IMR-90 (cell line): ENCODE data around the gene C2orf74. TPM values are rescaled to one million over a fixed set of nuclear protein-coding genes. Genes with fewer than 3 reads are reported as not detected.
"Not testable (repeated sequence)": the region's sequence is repeated elsewhere in the genome, so short reads cannot be mapped to it uniquely, and the experiment has no call there.

Source experiments
- ATAC-seq: fragments of 200-7000 bp; cut with Tn5 transposase; 2 replicates; pipeline ENCODE4 v1.9.1; 2020; ENCODE audit warnings: low read depth, mild to moderate bottlenecking, moderate library complexity
- BruUV-seq: library from RNA; stranded (reverse); fragments of 400-500 nt; replicated peaks from 2 replicates; lab custom pipeline; 2021; lab: Mats Ljungman, UMichigan
- CTCF ChIA-PET: fragments of 300-600 bp; formaldehyde crosslinking; extraction: SDS; loops from one replicate; lab custom pipeline; 2021; ENCODE audit warnings: antibody characterized with exemption; lab: Yijun Ruan, JAX
- POLR2A ChIA-PET: fragments of 300-600 bp; sonication (Branson Sonifier 250); formaldehyde crosslinking; loops from one replicate; lab custom pipeline; 2022; ENCODE audit warnings: antibody characterized with exemption; ENCODE audit not compliant: unreplicated experiment; lab: Charles Lee
- DNase-seq: peaks from one replicate; pipeline ENCODE4 v3.0.0; 2013
- H2AFZ ChIP-seq: replicated peaks from 2 replicates; pipeline ENCODE3; 2013; ENCODE audit warnings: low read length, mild to moderate bottlenecking; ENCODE audit not compliant: poor library complexity
- H2AK5ac ChIP-seq: 2 replicates; pipeline ENCODE4 v1.6.1; 2013; ENCODE audit warnings: low read depth, low read length, inconsistent platforms
- H2AK9ac ChIP-seq: replicated peaks from 2 replicates; pipeline ENCODE3; 2013; ENCODE audit warnings: mild to moderate bottlenecking, low read depth, low read length, moderate library complexity; ENCODE audit not compliant: poor library complexity
- H2BK120ac ChIP-seq: 2 replicates; pipeline ENCODE4 v1.6.1; 2013; ENCODE audit warnings: low read depth, low read length, inconsistent platforms
- H2BK15ac ChIP-seq: 3 replicates; pipeline ENCODE4 v1.6.1; 2013; ENCODE audit warnings: low read depth, low read length, inconsistent platforms
- H2BK20ac ChIP-seq: 2 replicates; pipeline ENCODE4 v1.6.1; 2013; ENCODE audit warnings: low read depth, mild to moderate bottlenecking, inconsistent platforms, low read length, moderate library complexity
- H2BK5ac ChIP-seq: 2 replicates; pipeline ENCODE4 v1.6.1; 2013; ENCODE audit warnings: mild to moderate bottlenecking, low read depth, low read length, inconsistent platforms; ENCODE audit not compliant: poor library complexity, severe bottlenecking
- H3K14ac ChIP-seq: replicated peaks from 2 replicates; pipeline ENCODE4 v1.6.1; 2013; ENCODE audit warnings: low read depth, low read length, inconsistent platforms
- H3K18ac ChIP-seq: 2 replicates; pipeline ENCODE4 v1.6.1; 2013; ENCODE audit warnings: low read depth, low read length, control low read depth
- H3K23ac ChIP-seq: 2 replicates; pipeline ENCODE4 v1.6.1; 2013; ENCODE audit warnings: low read depth, low read length, inconsistent platforms
- H3K27ac ChIP-seq: 2 replicates; pipeline ENCODE4 v1.5.1; 2013; ENCODE audit warnings: mild to moderate bottlenecking, control low read depth, low read length; ENCODE audit not compliant: insufficient read depth
- H3K27me3 ChIP-seq: 2 replicates; pipeline ENCODE4 v1.6.1; 2013; ENCODE audit warnings: low read length; ENCODE audit not compliant: control insufficient read depth, insufficient read depth
- H3K36me3 ChIP-seq: 2 replicates; pipeline ENCODE4 v1.6.1; 2013; ENCODE audit warnings: low read length, mixed read lengths; ENCODE audit not compliant: control insufficient read depth, insufficient read depth
- H3K4ac ChIP-seq: 2 replicates; pipeline ENCODE4 v1.6.1; 2013; ENCODE audit warnings: low read depth, low read length, inconsistent platforms
- H3K4me1 ChIP-seq: 2 replicates; pipeline ENCODE4 v1.6.1; 2013; ENCODE audit warnings: low read length, mixed read lengths; ENCODE audit not compliant: control insufficient read depth, insufficient read depth
- H3K4me2 ChIP-seq: 2 replicates; pipeline ENCODE4 v1.6.1; 2013; ENCODE audit warnings: low read depth, mild to moderate bottlenecking, control low read depth, low read length, moderate library complexity
- H3K4me3 ChIP-seq: 2 replicates; pipeline ENCODE4 v1.5.1; 2013; ENCODE audit warnings: low read depth, mild to moderate bottlenecking, control low read depth, low read length, moderate library complexity; ENCODE audit not compliant: insufficient read depth
- H3K56ac ChIP-seq: 2 replicates; pipeline ENCODE4 v1.6.1; 2013; ENCODE audit warnings: low read length, inconsistent platforms; ENCODE audit not compliant: insufficient read depth; ENCODE audit errors: extremely low read depth
- H3K79me1 ChIP-seq, 2 experiments: 2 replicates each; pipeline ENCODE4 v1.6.1; 2013; ENCODE audit warnings: low read length in 2 of 2, inconsistent platforms in 1 of 2, low read depth in 1 of 2
- H3K9ac ChIP-seq: 2 replicates; pipeline ENCODE4 v1.6.1; 2013; ENCODE audit warnings: low read depth, low read length, control low read depth
- H3K9me1 ChIP-seq: 2 replicates; pipeline ENCODE4 v1.6.1; 2013; ENCODE audit warnings: low read length, inconsistent platforms; ENCODE audit not compliant: insufficient read depth
- H3K9me3 ChIP-seq: 2 replicates; pipeline ENCODE4 v1.6.1; 2013; ENCODE audit warnings: low read length; ENCODE audit not compliant: control insufficient read depth, insufficient read depth
- H4K20me1 ChIP-seq: 2 replicates; pipeline ENCODE4 v1.6.1; 2013; ENCODE audit warnings: low read length, inconsistent platforms; ENCODE audit not compliant: insufficient read depth
- H4K5ac ChIP-seq: 2 replicates; pipeline ENCODE4 v1.6.1; 2013; ENCODE audit warnings: mild to moderate bottlenecking, low read depth, low read length, control low read depth
- H4K8ac ChIP-seq, 2 experiments: 2 replicates each; pipeline ENCODE4 v1.6.1; 2013; ENCODE audit warnings: low read depth in 2 of 2, low read length in 2 of 2, control low read depth in 1 of 2, inconsistent platforms in 1 of 2
- H4K91ac ChIP-seq: 2 replicates; pipeline ENCODE4 v1.6.1; 2013; ENCODE audit warnings: low read depth, low read length, inconsistent platforms; ENCODE audit not compliant: insufficient read depth
- WGBS, 2 experiments: methylation state at CpG; one replicate each; pipeline versions ENCODE4 v1.1.5 to v1.1.7; 2013; ENCODE audit warnings: missing lambda C conversion rate in 2 of 2; ENCODE audit not compliant: insufficient read length in 1 of 2; ENCODE audit errors: extremely low coverage in 2 of 2; 5-methylcytosine and 5-hydroxymethylcytosine counted together
- dilution Hi-C: fragments of 300-500 bp; cut with HindIII; formaldehyde crosslinking; loops from one replicate; pipeline ENCODE4 v1.14.3; 2018; ENCODE audit warnings: low sequenced_read_pairs; ENCODE audit not compliant: unreplicated experiment
- in situ Hi-C: fragments of 300-500 bp; cut with MboI; formaldehyde crosslinking; loops from 3 replicates; pipeline ENCODE4 v1.14.3; 2019; ENCODE audit warnings: low sequenced_read_pairs, inconsistent platforms, mixed read lengths
- intact Hi-C: fragments of 100-400 bp; cut with micrococcal nuclease; formaldehyde crosslinking; loops from 2 replicates; pipeline ENCODE4 v1.10.0; 2022
- polyA plus RNA-seq, 3 experiments: library from polyadenylated mRNA; depleted of rRNA; stranded (reverse); fragments of >200 nt; gene quantifications; 2 replicates each; pipeline ENCODE4 v1.2.3, GENCODE V29; 2012; ENCODE audit warnings: low replicate concordance in 1 of 3
- total RNA-seq: library from RNA; depleted of rRNA; stranded (reverse); fragments of >200 nt; gene quantifications from 2 replicates; pipeline ENCODE4 v1.2.3, GENCODE V29; 2012

Gene C2orf74
- total and polyA plus RNA-seq, 2 of the 4 experiments (the other 2 are of a cell fraction) = 8.4 to 21.9 TPM

GRCh38 chr2:61194646-61195045, 32.7 kb downstream of the C2orf74 start:
- H3K36me3 ChIP-seq = peaks cover 22% of the 10 kb centered on the region
- POLR2A ChIA-PET = not testable (repeated sequence)

More at GRCh38 chr2:61194646-61195045, 32.7 kb downstream of the C2orf74 start:
- H3K4me3 ChIP-seq, DNase-seq, H3K9me1 ChIP-seq, CTCF ChIA-PET, H4K20me1 ChIP-seq, H4K5ac ChIP-seq, H2BK5ac ChIP-seq, H2AK9ac ChIP-seq, H2BK15ac ChIP-seq, BruUV-seq, H3K4me1 ChIP-seq, intact Hi-C loops, H3K4me2 ChIP-seq, H3K18ac ChIP-seq, ATAC-seq, H3K23ac ChIP-seq, H2BK20ac ChIP-seq, H4K91ac ChIP-seq, H3K27me3 ChIP-seq, H3K14ac ChIP-seq, H2AK5ac ChIP-seq, H3K4ac ChIP-seq, H2BK120ac ChIP-seq, dilution Hi-C loops, H3K9ac ChIP-seq, H3K27ac ChIP-seq, H3K9me3 ChIP-seq, H3K56ac ChIP-seq, H2AFZ ChIP-seq, H4K8ac ChIP-seq, in situ Hi-C loops: not testable (repeated sequence)
- peaks cover 3 to 13% of the 10 kb centered on the region in 2 experiments for H3K79me1 ChIP-seq
- WGBS, 2 experiments = 93% methylated on average over 5 of the region's 15 CpGs; no CpG with 5 or more reads in 1 of the 2 experiments
